Dendritic cell treated with granulocyte-macrophage colony-stimulating factor and Interleukin-4, amounts not matched to agents 40 ng/mL and 50 ng/mL, for 4 days (primary cell): ENCODE data around the gene STPG2.

Experiments used
- H3K27ac Mint-ChIP-seq: one replicate; pipeline ENCODE4 v1.8.0; 2022; ENCODE audit warnings: mild to moderate bottlenecking, mixed read lengths
- H3K27me3 Mint-ChIP-seq: one replicate; pipeline ENCODE4 v1.8.0; 2022; ENCODE audit warnings: mild to moderate bottlenecking, mixed read lengths
- H3K36me3 Mint-ChIP-seq: one replicate; pipeline ENCODE4 v1.8.0; 2022; ENCODE audit warnings: low read depth, mixed read lengths
- H3K4me1 Mint-ChIP-seq: one replicate; pipeline ENCODE4 v1.8.0; 2022; ENCODE audit warnings: low read depth, mixed read lengths
- H3K4me3 Mint-ChIP-seq: one replicate; pipeline ENCODE4 v1.8.0; 2022; ENCODE audit warnings: mild to moderate bottlenecking, moderate library complexity, mixed read lengths
- H3K9me3 Mint-ChIP-seq: one replicate; pipeline ENCODE4 v1.8.0; 2022; ENCODE audit warnings: mixed read lengths
- intact Hi-C: fragments of 100-400 bp; cut with micrococcal nuclease; formaldehyde crosslinking; loops from one replicate; pipeline ENCODE4 v1.15.0; 2022

Gene STPG2

GRCh38 chr4:98030059-98030458, 113.2 kb downstream of the STPG2 start:
- Mint-ChIP-seq H3K4me3 (no peak overlapping the region), H3K27ac (no peak overlapping the region), H3K4me1 (no peaks in the 10 kb centered on the region), H3K9me3 (peaks cover 66% of the 10 kb centered on the region), H3K36me3 (no peaks in the 10 kb centered on the region), H3K27me3 (no peaks in the 10 kb centered on the region)
- intact Hi-C loops, result no loop called here

GRCh38 chr4:98027827-98028226, 115.4 kb downstream of the STPG2 start:
- Mint-ChIP-seq H3K27me3 (no peaks in the 10 kb centered on the region), H3K9me3 (peaks cover 65% of the 10 kb centered on the region), H3K36me3 (no peaks in the 10 kb centered on the region), H3K27ac (no peak overlapping the region), H3K4me1 (no peaks in the 10 kb centered on the region), H3K4me3 (no peak overlapping the region)
- intact Hi-C loops, result no loop called here

GRCh38 chr4:98026362-98026761, 116.9 kb downstream of the STPG2 start:
- no peak overlapping the region for H3K27ac Mint-ChIP-seq
- H3K36me3 Mint-ChIP-seq, result no peaks in the 10 kb centered on the region
- no peaks in the 10 kb centered on the region for H3K27me3 Mint-ChIP-seq
- no peaks in the 10 kb centered on the region for H3K4me1 Mint-ChIP-seq
- H3K9me3 Mint-ChIP-seq, result peaks cover 62% of the 10 kb centered on the region
- intact Hi-C loops, result no loop called here
- no peak overlapping the region for H3K4me3 Mint-ChIP-seq

DNA sequence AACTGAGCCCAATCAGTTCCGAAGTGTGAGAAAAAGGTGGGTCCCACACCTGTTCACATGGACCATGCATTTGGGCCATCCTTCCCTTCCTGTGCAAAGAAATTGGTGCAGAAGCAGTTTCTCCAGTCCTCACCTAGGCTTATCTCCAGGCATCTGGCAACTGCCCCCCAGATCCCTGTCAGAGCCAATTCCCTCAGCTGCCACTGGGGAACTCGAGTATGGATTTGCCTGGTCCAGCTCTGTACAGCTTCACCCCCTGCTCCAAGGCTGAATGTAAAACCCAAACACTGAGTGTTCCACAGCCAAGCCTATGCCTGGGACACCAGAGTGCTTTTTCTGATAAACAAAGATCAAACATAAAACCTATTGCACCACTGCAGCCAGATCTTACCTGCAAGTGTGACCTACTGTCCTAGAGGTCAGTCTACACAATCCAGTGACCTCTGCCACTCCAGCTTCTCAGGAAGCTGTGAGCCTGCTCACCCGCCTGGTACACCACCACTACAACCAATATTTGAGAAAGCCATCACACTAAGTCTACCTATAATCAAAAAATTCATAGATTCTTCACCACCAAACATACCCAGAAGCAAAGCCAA, 136.4 kb downstream of the STPG2 start:
- Mint-ChIP-seq H3K27ac (no peak overlapping the region), H3K36me3 (no peaks in the 10 kb centered on the region), H3K27me3 (no peaks in the 10 kb centered on the region), H3K4me1 (no peaks in the 10 kb centered on the region), H3K4me3 (no peak overlapping the region), H3K9me3 (peaks cover 40% of the 10 kb centered on the region)
- intact Hi-C loops, result no loop called here

DNA sequence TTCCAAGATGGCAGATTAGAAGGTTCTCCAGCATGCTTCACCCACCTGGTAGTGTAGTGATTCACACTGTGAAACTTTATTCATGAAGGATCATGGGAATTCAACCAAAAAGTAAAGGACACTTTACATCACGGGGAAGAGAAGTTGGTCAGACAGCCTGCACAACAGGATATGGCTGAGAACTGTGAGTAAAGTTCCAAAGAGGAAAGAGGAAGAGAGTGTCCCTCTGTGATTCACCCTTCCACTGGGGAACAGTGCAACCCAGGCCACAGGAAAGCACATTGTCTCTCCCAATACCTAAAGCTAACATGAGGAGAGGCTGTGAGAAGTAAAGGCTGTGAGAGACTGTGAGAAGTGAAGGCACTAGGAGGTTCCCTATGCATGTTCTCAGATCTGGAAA, 137.2 kb downstream of the STPG2 start:
- peaks cover 31% of the 10 kb centered on the region for H3K9me3 Mint-ChIP-seq
- H3K4me3 Mint-ChIP-seq, result no peak overlapping the region
- no peaks in the 10 kb centered on the region for H3K36me3 Mint-ChIP-seq
- H3K27ac Mint-ChIP-seq, result no peak overlapping the region
- intact Hi-C loops, result no loop called here
- H3K27me3 Mint-ChIP-seq, result no peaks in the 10 kb centered on the region
- no peaks in the 10 kb centered on the region for H3K4me1 Mint-ChIP-seq

DNA sequence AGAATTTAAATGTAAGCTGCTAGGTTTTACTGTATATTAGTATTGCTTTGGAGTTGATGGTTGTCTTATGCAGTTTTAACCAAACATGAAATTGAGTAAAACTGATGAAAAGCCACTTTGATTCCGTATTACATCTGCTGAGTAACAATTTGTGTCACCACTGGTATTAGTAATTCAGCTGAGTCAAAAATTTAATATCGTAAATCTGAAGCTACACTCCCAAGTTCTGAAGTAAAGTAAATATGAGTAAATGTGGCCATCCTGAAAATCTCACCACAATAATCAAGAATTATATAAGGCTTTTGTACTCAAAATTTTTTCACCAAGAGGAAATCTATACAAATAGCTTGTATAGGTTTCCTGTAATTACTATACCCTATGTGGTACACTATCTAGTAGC, 142.3 kb downstream of the STPG2 start:
- Mint-ChIP-seq H3K9me3 (peaks cover 24% of the 10 kb centered on the region), H3K27me3 (no peaks in the 10 kb centered on the region), H3K4me3 (no peak overlapping the region), H3K36me3 (no peaks in the 10 kb centered on the region), H3K4me1 (no peaks in the 10 kb centered on the region), H3K27ac (no peak overlapping the region)
- intact Hi-C loops, result no loop called here

GRCh38 chr4:97998203-97998602, 145.1 kb downstream of the STPG2 start:
- no peaks in the 10 kb centered on the region for H3K4me1 Mint-ChIP-seq
- H3K36me3 Mint-ChIP-seq, result no peaks in the 10 kb centered on the region
- no peak overlapping the region for H3K27ac Mint-ChIP-seq
- H3K9me3 Mint-ChIP-seq, result peaks cover 49% of the 10 kb centered on the region
- H3K4me3 Mint-ChIP-seq, result no peak overlapping the region
- H3K27me3 Mint-ChIP-seq, result no peaks in the 10 kb centered on the region
- intact Hi-C loops, result no loop called here

GRCh38 chr4:97994765-97995465, 148.4 kb downstream of the STPG2 start:
- Mint-ChIP-seq H3K4me3 (no peak overlapping the region), H3K27me3 (no peaks in the 10 kb centered on the region), H3K4me1 (no peaks in the 10 kb centered on the region), H3K27ac (no peak overlapping the region), H3K9me3 (peaks cover 63% of the 10 kb centered on the region), H3K36me3 (no peaks in the 10 kb centered on the region)
- intact Hi-C loops, result no loop called here

DNA sequence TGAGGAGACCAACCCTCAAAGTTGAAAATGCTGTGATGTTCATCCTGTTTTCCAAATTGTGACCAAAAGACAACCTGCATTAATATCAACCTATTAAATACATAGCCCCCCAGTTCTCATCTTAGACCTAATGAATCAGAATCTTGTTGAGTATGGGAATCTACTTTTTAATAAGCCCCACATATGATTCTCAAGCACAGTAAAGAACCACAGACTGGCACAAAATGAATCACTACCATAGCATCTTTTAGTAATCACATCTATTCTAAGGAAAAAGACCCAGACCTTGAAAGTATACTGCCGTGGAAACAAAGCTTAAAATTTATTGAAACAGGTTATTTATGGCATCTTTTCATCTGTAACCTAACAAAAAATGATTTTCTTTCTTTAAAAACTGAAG, 152.9 kb downstream of the STPG2 start:
- H3K4me1 Mint-ChIP-seq, result no peaks in the 10 kb centered on the region
- no peak overlapping the region for H3K4me3 Mint-ChIP-seq
- intact Hi-C loops, result no loop called here
- H3K27me3 Mint-ChIP-seq, result no peaks in the 10 kb centered on the region
- H3K9me3 Mint-ChIP-seq, result peaks cover 36% of the 10 kb centered on the region
- no peak overlapping the region for H3K27ac Mint-ChIP-seq
- no peaks in the 10 kb centered on the region for H3K36me3 Mint-ChIP-seq

GRCh38 chr4:97987019-97987648, 156.1 kb downstream of the STPG2 start:
- intact Hi-C loops, result no loop called here
- Mint-ChIP-seq H3K4me3 (no peak overlapping the region), H3K4me1 (no peaks in the 10 kb centered on the region), H3K36me3 (no peaks in the 10 kb centered on the region), H3K9me3 (peaks cover 3% of the 10 kb centered on the region), H3K27me3 (no peaks in the 10 kb centered on the region), H3K27ac (no peak overlapping the region)

GRCh38 chr4:97984545-97985131, 158.6 kb downstream of the STPG2 start:
- Mint-ChIP-seq H3K27ac (no peak overlapping the region), H3K27me3 (no peaks in the 10 kb centered on the region), H3K4me3 (no peak overlapping the region), H3K4me1 (no peaks in the 10 kb centered on the region), H3K9me3 (no peaks in the 10 kb centered on the region), H3K36me3 (no peaks in the 10 kb centered on the region)
- intact Hi-C loops, result no loop called here

GRCh38 chr4:97978791-97979488, 164.3 kb downstream of the STPG2 start:
- H3K4me1 Mint-ChIP-seq, result no peaks in the 10 kb centered on the region

GRCh38 chr4:97953171-97953941, 189.9 kb downstream of the STPG2 start:
- H3K9me3 Mint-ChIP-seq, result peaks cover 66% of the 10 kb centered on the region
- no peaks in the 10 kb centered on the region for H3K27me3 Mint-ChIP-seq
- H3K36me3 Mint-ChIP-seq, result no peaks in the 10 kb centered on the region
- no peaks in the 10 kb centered on the region for H3K4me1 Mint-ChIP-seq
- no peak overlapping the region for H3K27ac Mint-ChIP-seq
- no peak overlapping the region for H3K4me3 Mint-ChIP-seq
- intact Hi-C loops, result no loop called here

More at GRCh38 chr4:97978791-97979488, 164.3 kb downstream of the STPG2 start:
- H3K9me3 Mint-ChIP-seq, result peaks cover 8% of the 10 kb centered on the region
- H3K27me3 Mint-ChIP-seq, result no peaks in the 10 kb centered on the region
- H3K4me3 Mint-ChIP-seq, result no peak overlapping the region
- intact Hi-C loops, result no loop called here
- no peak overlapping the region for H3K27ac Mint-ChIP-seq
- H3K36me3 Mint-ChIP-seq, result no peaks in the 10 kb centered on the region
